ENCODE data around the gene CCNG2.
A peak's percentile ranks its signal among the peaks of the same experiment; 100 is the strongest.
"Not testable (repeated sequence)": the region's sequence is repeated elsewhere in the genome, so short reads cannot be mapped to it uniquely, and the experiment has no call there.

The CCNG2 gene

GRCh38 chr4:77127837-77128621, 29.0 kb upstream of the CCNG2 start:
- no peak overlapping the region for H3K23ac ChIP-seq (ENCODE audit: low read length)
- no peak overlapping the region for H2BK12ac ChIP-seq (ENCODE audit: low read length)
- H3K14ac ChIP-seq (ENCODE audit: low read length): no peak overlapping the region
- H3K27ac ChIP-seq (ENCODE audit: low read depth, low read length): no peak overlapping the region
- H3K79me2 ChIP-seq (ENCODE audit: control insufficient read depth, insufficient read depth, low read length, poor library complexity): no peaks in the 10 kb centered on the region
- no peak overlapping the region for H3K9ac ChIP-seq (ENCODE audit: low read length)
- no peak overlapping the region for H2BK5ac ChIP-seq (ENCODE audit: low read depth, low read length, poor library complexity)
- H4K8ac ChIP-seq (ENCODE audit: low read depth, low read length): no peak overlapping the region
- H3K4ac ChIP-seq (ENCODE audit: low read depth, low read length): no peak overlapping the region
- DNase-seq: no peak
- H3K4me2 ChIP-seq (ENCODE audit: low read length): no peak overlapping the region
- WGBS (ENCODE audit: extremely low coverage, insufficient coverage, insufficient read length): no CpG with 5 or more reads among the region's 11 CpGs
- no peak overlapping the region for H4K12ac ChIP-seq (ENCODE audit: low read depth, low read length)
- H3K79me1 ChIP-seq (ENCODE audit: low read length): peaks cover 12% of the 10 kb centered on the region
- peaks cover 3 to 5% of the 10 kb centered on the region in 2 experiments for H3K4me1 ChIP-seq (ENCODE audit: control insufficient read depth in 1 of 2, insufficient read depth in 2 of 2, low read length in 2 of 2)
- H3K4me3 ChIP-seq (ENCODE audit: low read depth, low read length): no peak overlapping the region
- H3K9me3 ChIP-seq (ENCODE audit: insufficient read depth, low read depth, low read length): no peaks in the 10 kb centered on the region
- H2AK5ac ChIP-seq (ENCODE audit: low read length): no peak overlapping the region
- no peaks in the 10 kb centered on the region for H3K27me3 ChIP-seq (ENCODE audit: insufficient read depth, low read length)
- H3K18ac ChIP-seq (ENCODE audit: low read length): no peak overlapping the region
- no peaks in the 10 kb centered on the region for H3K36me3 ChIP-seq (ENCODE audit: control insufficient read depth in 1 of 2, insufficient read depth in 2 of 2, low read length in 2 of 2)
- no peak overlapping the region for H2BK120ac ChIP-seq (ENCODE audit: insufficient read depth, low read length, poor library complexity)
- peak overlapping the region; percentile 12 for H4K91ac ChIP-seq (ENCODE audit: low read depth, low read length)
- no peak overlapping the region for H2AFZ ChIP-seq (ENCODE audit: insufficient read depth, low read length, poor library complexity)

GRCh38 chr4:77132652-77133312, 24.2 kb upstream of the CCNG2 start:
- WGBS (ENCODE audit: extremely low coverage, insufficient coverage, insufficient read length): no CpG with 5 or more reads among the region's 1 CpG
- Histone ChIP-seq H3K79me1 (ENCODE audit: low read length) (no peaks in the 10 kb centered on the region), H3K4me3 (ENCODE audit: low read depth, low read length) (no peak overlapping the region), H3K36me3 (ENCODE audit: control insufficient read depth in 1 of 2, insufficient read depth in 2 of 2, low read length in 2 of 2) (no peaks in the 10 kb centered on the region), H3K4me2 (ENCODE audit: low read length) (no peak overlapping the region), H2BK5ac (ENCODE audit: low read depth, low read length, poor library complexity) (no peak overlapping the region), H3K9ac (ENCODE audit: low read length) (no peak overlapping the region), H3K27me3 (ENCODE audit: insufficient read depth, low read length) (no peaks in the 10 kb centered on the region), H2AFZ (ENCODE audit: insufficient read depth, low read length, poor library complexity) (no peak overlapping the region), H3K23ac (ENCODE audit: low read length) (no peak overlapping the region), H4K91ac (ENCODE audit: low read depth, low read length) (no peak overlapping the region), H2AK5ac (ENCODE audit: low read length) (no peak overlapping the region), H2BK12ac (ENCODE audit: low read length) (no peak overlapping the region), H3K9me3 (ENCODE audit: insufficient read depth, low read depth, low read length) (no peaks in the 10 kb centered on the region), H3K79me2 (ENCODE audit: control insufficient read depth, insufficient read depth, low read length, poor library complexity) (no peaks in the 10 kb centered on the region), H4K8ac (ENCODE audit: low read depth, low read length) (no peak overlapping the region), H4K12ac (ENCODE audit: low read depth, low read length) (no peak overlapping the region), H3K14ac (ENCODE audit: low read length) (no peak overlapping the region), H3K18ac (ENCODE audit: low read length) (no peak overlapping the region), H2BK120ac (ENCODE audit: insufficient read depth, low read length, poor library complexity) (no peak overlapping the region), H3K4ac (ENCODE audit: low read depth, low read length) (no peak overlapping the region), H3K4me1 (ENCODE audit: control insufficient read depth in 1 of 2, insufficient read depth in 2 of 2, low read length in 2 of 2) (peaks cover 0 to 1% of the 10 kb centered on the region in 2 experiments), H3K27ac (ENCODE audit: low read depth, low read length) (no peak overlapping the region)
- DNase-seq: no peak

- not testable (repeated sequence) for H3K79me2 ChIP-seq (ENCODE audit: control insufficient read depth, insufficient read depth, low read length, poor library complexity); H3K79me1 ChIP-seq (ENCODE audit: low read length); H3K27me3 ChIP-seq (ENCODE audit: insufficient read depth, low read length); H3K4ac ChIP-seq (ENCODE audit: low read depth, low read length); H4K8ac ChIP-seq (ENCODE audit: low read depth, low read length); H3K18ac ChIP-seq (ENCODE audit: low read length); H3K23ac ChIP-seq (ENCODE audit: low read length); H3K4me3 ChIP-seq (ENCODE audit: low read depth, low read length); H3K4me1 ChIP-seq (ENCODE audit: control insufficient read depth in 1 of 2, insufficient read depth in 2 of 2, low read length in 2 of 2); H3K9me3 ChIP-seq (ENCODE audit: insufficient read depth, low read depth, low read length); H2BK5ac ChIP-seq (ENCODE audit: low read depth, low read length, poor library complexity); H3K27ac ChIP-seq (ENCODE audit: low read depth, low read length); H2AK5ac ChIP-seq (ENCODE audit: low read length); H3K36me3 ChIP-seq (ENCODE audit: control insufficient read depth in 1 of 2, insufficient read depth in 2 of 2, low read length in 2 of 2); H2BK12ac ChIP-seq (ENCODE audit: low read length); DNase-seq; H2BK120ac ChIP-seq (ENCODE audit: insufficient read depth, low read length, poor library complexity); H4K91ac ChIP-seq (ENCODE audit: low read depth, low read length); H3K4me2 ChIP-seq (ENCODE audit: low read length); H4K12ac ChIP-seq (ENCODE audit: low read depth, low read length); H3K9ac ChIP-seq (ENCODE audit: low read length); H3K14ac ChIP-seq (ENCODE audit: low read length); H2AFZ ChIP-seq (ENCODE audit: insufficient read depth, low read length, poor library complexity)
- WGBS (ENCODE audit: extremely low coverage, insufficient coverage, insufficient read length): no CpG with 5 or more reads among the region's 6 CpGs
Measured at GRCh38 chr4:77137448-77137847, 19.6 kb upstream of the CCNG2 start.

GRCh38 chr4:77141964-77142645, 14.9 kb upstream of the CCNG2 start:
- H3K4me3 ChIP-seq (ENCODE audit: low read depth, low read length): no peak overlapping the region
- H4K91ac ChIP-seq (ENCODE audit: low read depth, low read length): peak overlapping the region; percentile 62
- no peak overlapping the region for H3K23ac ChIP-seq (ENCODE audit: low read length)
- H2AFZ ChIP-seq (ENCODE audit: insufficient read depth, low read length, poor library complexity): no peak overlapping the region
- H3K14ac ChIP-seq (ENCODE audit: low read length): no peak overlapping the region
- no peak overlapping the region for H2BK120ac ChIP-seq (ENCODE audit: insufficient read depth, low read length, poor library complexity)
- no peak overlapping the region for H2BK5ac ChIP-seq (ENCODE audit: low read depth, low read length, poor library complexity)
- H3K9me3 ChIP-seq (ENCODE audit: insufficient read depth, low read depth, low read length): no peaks in the 10 kb centered on the region
- H2AK5ac ChIP-seq (ENCODE audit: low read length): no peak overlapping the region
- H4K12ac ChIP-seq (ENCODE audit: low read depth, low read length): no peak overlapping the region
- no peak for DNase-seq
- H3K36me3 ChIP-seq (ENCODE audit: control insufficient read depth in 1 of 2, insufficient read depth in 2 of 2, low read length in 2 of 2): no peaks in the 10 kb centered on the region
- H4K8ac ChIP-seq (ENCODE audit: low read depth, low read length): no peak overlapping the region
- H3K4me1 ChIP-seq (ENCODE audit: control insufficient read depth in 1 of 2, insufficient read depth in 2 of 2, low read length in 2 of 2): peaks cover 4 to 5% of the 10 kb centered on the region in 2 experiments
- no peak overlapping the region for H2BK12ac ChIP-seq (ENCODE audit: low read length)
- H3K4me2 ChIP-seq (ENCODE audit: low read length): no peak overlapping the region
- no peak overlapping the region for H3K27ac ChIP-seq (ENCODE audit: low read depth, low read length)
- H3K18ac ChIP-seq (ENCODE audit: low read length): no peak overlapping the region
- H3K9ac ChIP-seq (ENCODE audit: low read length): no peak overlapping the region
- H3K27me3 ChIP-seq (ENCODE audit: insufficient read depth, low read length): no peaks in the 10 kb centered on the region
- no CpG with 5 or more reads among the region's 6 CpGs for WGBS (ENCODE audit: extremely low coverage, insufficient coverage, insufficient read length)
- no peak overlapping the region for H3K4ac ChIP-seq (ENCODE audit: low read depth, low read length)
- no peaks in the 10 kb centered on the region for H3K79me2 ChIP-seq (ENCODE audit: control insufficient read depth, insufficient read depth, low read length, poor library complexity)
- peaks cover 6% of the 10 kb centered on the region for H3K79me1 ChIP-seq (ENCODE audit: low read length)
